ENCODE measurements around the gene UGT1A3.

GRCh38 chr2:233698740-233699139, 30.1 kb upstream of the UGT1A3 start:
- TF ChIP-seq POLR2A (IDR thresholded peaks at IDR 0.05): no peak
- no peak for TF ChIP-seq CTCF (IDR thresholded peaks at IDR 0.05)
- no peak for TF ChIP-seq POLR2AphosphoS5 (IDR thresholded peaks at IDR 0.05)
